HG03097 (cell line): ENCODE measurements around the gene CEP112.
"Not testable (repeated sequence)": the region's sequence is repeated elsewhere in the genome, so short reads cannot be mapped to it uniquely, and the experiment has no call there.

ENCODE experiments used
- ATAC-seq: cut with Tn5 transposase; IDR thresholded peaks from one replicate; pipeline ENCODE4 v1.9.1; 2021; ENCODE audit not compliant: unreplicated experiment, low FRiP score

Gene CEP112

GRCh38 chr17:65707780-65708179 is 484.2 kb downstream of the CEP112 start:
- ATAC-seq, result no peak

- ATAC-seq, result no peak
Measured at GRCh38 chr17:65704731-65705130, 487.2 kb downstream of the CEP112 start.

GRCh38 chr17:65703891-65704290 is 488.0 kb downstream of the CEP112 start:
- no peak for ATAC-seq

GRCh38 chr17:65699459-65699858 is 492.5 kb downstream of the CEP112 start:
- no peak for ATAC-seq

- no peak for ATAC-seq
Measured at GRCh38 chr17:65698381-65699061, 493.4 kb downstream of the CEP112 start.

GRCh38 chr17:65697661-65698060 is 494.3 kb downstream of the CEP112 start:
- ATAC-seq, result no peak

GRCh38 chr17:65696739-65697394 is 495.1 kb downstream of the CEP112 start:
- ATAC-seq, result no peak

- ATAC-seq, result no peak
Measured at GRCh38 chr17:65694601-65695000, 497.3 kb downstream of the CEP112 start.

GRCh38 chr17:65690626-65691310 is 501.2 kb downstream of the CEP112 start:
- ATAC-seq, result no peak

GRCh38 chr17:65688307-65688706 is 503.6 kb downstream of the CEP112 start:
- ATAC-seq, result no peak

GRCh38 chr17:65685110-65685509 is 506.8 kb downstream of the CEP112 start:
- ATAC-seq, result no peak

- ATAC-seq, result no peak
Measured at GRCh38 chr17:65684631-65685030, 507.3 kb downstream of the CEP112 start.

- ATAC-seq, result no peak
Measured at GRCh38 chr17:65683428-65683827, 508.5 kb downstream of the CEP112 start.

GRCh38 chr17:65681763-65682162 is 510.2 kb downstream of the CEP112 start:
- ATAC-seq, result not testable (repeated sequence)

- ATAC-seq, result no peak
Measured at GRCh38 chr17:65679165-65679845, 512.6 kb downstream of the CEP112 start.

GRCh38 chr17:65678546-65678945 is 513.4 kb downstream of the CEP112 start:
- no peak for ATAC-seq

- no peak for ATAC-seq
Measured at GRCh38 chr17:65677932-65678331, 514.0 kb downstream of the CEP112 start.

GRCh38 chr17:65674246-65675045 is 517.5 kb downstream of the CEP112 start:
- no peak for ATAC-seq

- ATAC-seq, result no peak
Measured at GRCh38 chr17:65670667-65671371, 521.1 kb downstream of the CEP112 start.

GRCh38 chr17:65668211-65668610 is 523.7 kb downstream of the CEP112 start:
- no peak for ATAC-seq
